K562 treated with DMSO at 1 percent for 12 hours (cell line): ENCODE data around the gene NOB1. TPM values are rescaled to one million over a fixed set of nuclear protein-coding genes. Genes with fewer than 3 reads are reported as not detected.

Experiments used
- total RNA-seq: library from RNA; unstranded; fragments of 300-600 nt; gene quantifications from 2 replicates; pipeline ENCODE4 v1.2.3, GENCODE V29; 2022; ENCODE audit not compliant: insufficient read depth

Gene NOB1
- total RNA-seq, result 74.0 and 82.6 TPM in 2 replicates

GRCh38 chr16:69754469-69755310 lies at the start of gene NOB1:
NOB1 (minus strand) TSS chr16:69754926; CDS start chr16:69754910, 16 bp downstream.

GRCh38 chr16:69761983-69762813 lies 7.5 kb upstream of the NOB1 start, which contains the start of gene WWP2:
WWP2 (plus strand) TSS chr16:69762332; CDS start chr16:69787011, 24,679 bp downstream.

GRCh38 chr16:69726313-69727060 lies 28.2 kb downstream of the NOB1 start, which contains the start of gene NQO1:
NQO1 (minus strand) TSS chr16:69726560; CDS start chr16:69726439, 121 bp downstream.

Other genes starting within 250 kb of the NOB1 start
- gene NFAT5, start 189.0 kb downstream of the NOB1 start, total RNA-seq, result 0.82 and 9.3 TPM in 2 replicates
- gene NQO1, start 28.4 kb downstream of the NOB1 start, total RNA-seq, result 162 and 165 TPM in 2 replicates
- 18.9 and 42.5 TPM in 2 replicates for gene WWP2, start 7.4 kb upstream of the NOB1 start, total RNA-seq
- 0.67 and 1.7 TPM in 2 replicates for gene CLEC18A, start 196.4 kb upstream of the NOB1 start, total RNA-seq